Inflammatory macrophage treated with lipopolysaccharide for 1 hour (primary cell): ENCODE results near the gene TSPAN13.
A peak's percentile ranks its signal among the peaks of the same experiment; 100 is the strongest.

ENCODE experiments used
- DNase-seq, 2 donors: peaks; one replicate each; pipeline ENCODE4 v3.0.0-alpha.2; 2020 to 2022

TSPAN13 gene

GRCh38 chr7:16778476-16778875 lies 24.9 kb downstream of the TSPAN13 start:
- no peak for DNase-seq

GRCh38 chr7:16779051-16779450 lies 25.5 kb downstream of the TSPAN13 start:
- DNase-seq = no peak

GRCh38 chr7:16780596-16780995 lies 27.0 kb downstream of the TSPAN13 start:
- DNase-seq = no peak

- DNase-seq = no peak
Measured at GRCh38 chr7:16785321-16785720, 31.8 kb downstream of the TSPAN13 start.

GRCh38 chr7:16785846-16786245 lies 32.3 kb downstream of the TSPAN13 start:
- no peak for DNase-seq

GRCh38 chr7:16786257-16786656 lies 32.7 kb downstream of the TSPAN13 start:
- DNase-seq = no peak

- no peak for DNase-seq
Measured at GRCh38 chr7:16787127-16787526, 33.6 kb downstream of the TSPAN13 start.

GRCh38 chr7:16791071-16791470 lies 37.5 kb downstream of the TSPAN13 start:
- no peak for DNase-seq

GRCh38 chr7:16791905-16792698 lies 38.5 kb downstream of the TSPAN13 start:
- no peak for DNase-seq

- no peak for DNase-seq
Measured at GRCh38 chr7:16794986-16795385, 41.4 kb downstream of the TSPAN13 start.

- no peak for DNase-seq
Measured at GRCh38 chr7:16795624-16796023, 42.1 kb downstream of the TSPAN13 start.

GRCh38 chr7:16801111-16801542 lies 47.6 kb downstream of the TSPAN13 start:
- DNase-seq = peak; percentile 43 to 45

GRCh38 chr7:16801579-16801978 lies 48.0 kb downstream of the TSPAN13 start:
- DNase-seq = no peak

GRCh38 chr7:16803125-16803524 lies 49.6 kb downstream of the TSPAN13 start:
- DNase-seq = no peak

GRCh38 chr7:16803881-16804673 lies 50.5 kb downstream of the TSPAN13 start:
- DNase-seq = no peak

GRCh38 chr7:16804674-16805439 lies 51.3 kb downstream of the TSPAN13 start, which contains the start of gene AGR2:
Gene AGR2, minus strand, starts transcription at chr7:16804999. Its CDS starts 3,203 bp downstream, at chr7:16801796.
- no peak for DNase-seq

- DNase-seq = no peak
Measured at GRCh38 chr7:16805441-16805840, 51.9 kb downstream of the TSPAN13 start.

GRCh38 chr7:16810112-16810511 lies 56.6 kb downstream of the TSPAN13 start:
- DNase-seq = no peak

- no peak for DNase-seq
Measured at GRCh38 chr7:16810573-16810972, 57.0 kb downstream of the TSPAN13 start.

- DNase-seq = peak; percentile 8 to 26
Measured at GRCh38 chr7:16811551-16811950, 58.0 kb downstream of the TSPAN13 start.

GRCh38 chr7:16812542-16813231 lies 59.1 kb downstream of the TSPAN13 start:
- no peak for DNase-seq

- peak; percentile 15 to 19 for DNase-seq
Measured at GRCh38 chr7:16813232-16813616, 59.7 kb downstream of the TSPAN13 start.

GRCh38 chr7:16815001-16815400 lies 61.4 kb downstream of the TSPAN13 start:
- no peak for DNase-seq
